Esophagus muscularis mucosa (tissue), 4 donors: ENCODE data around the gene ITM2C. TPM values are rescaled to one million over a fixed set of nuclear protein-coding genes. Genes with fewer than 3 reads are reported as not detected.

Source experiments
- DNase-seq: peaks from one replicate; pipeline ENCODE4 v3.0.0-alpha.2; 2017; ENCODE audit errors: extremely low spot score
- H3K27ac ChIP-seq, 4 donors: fragments of 200-600 bp; sonication (generic); replicated peaks in 1 of 4; 1 replicate in 3 of 4; 2 replicates in 1 of 4; pipeline ENCODE4 v1.5.1; 2016 to 2019; ENCODE audit warnings: mild to moderate bottlenecking in 1 of 4
- H3K27me3 ChIP-seq, 4 donors: fragments of 200-600 bp; sonication (generic); one replicate each; pipeline versions ENCODE4 v1.5.1 to v1.6.0; 2016 to 2019
- H3K36me3 ChIP-seq, 4 donors: fragments of 200-600 bp; sonication (generic); one replicate each; pipeline ENCODE4 v1.5.1; 2016 to 2019
- H3K4me1 ChIP-seq, 4 donors: fragments of 200-600 bp; sonication (generic); one replicate each; pipeline ENCODE4 v1.5.1; 2016 to 2019
- H3K4me3 ChIP-seq, 4 donors: fragments of 200-600 bp; sonication (generic); 1 replicate in 2 of 4; 2 replicates in 2 of 4; pipeline ENCODE4 v1.5.1; 2016 to 2019; ENCODE audit warnings: mild to moderate bottlenecking in 4 of 4, moderate library complexity in 1 of 4
- H3K9me3 ChIP-seq, 4 donors: fragments of 200-600 bp; sonication (generic); 1 replicate in 3 of 4; 2 replicates in 1 of 4; pipeline ENCODE4 v1.5.1; 2016 to 2019
- EP300 ChIP-seq: sonication (generic); formaldehyde crosslinking; IDR thresholded peaks from one replicate; pipeline ENCODE4 v1.6.1; 2017; ENCODE audit warnings: antibody characterized with exemption
- POLR2A ChIP-seq: fragments of 450-650 bp; IDR thresholded peaks from one replicate; pipeline ENCODE4 v1.6.1; 2017; ENCODE audit warnings: antibody characterized with exemption, moderate library complexity, mild to moderate bottlenecking, low read depth
- POLR2AphosphoS5 ChIP-seq, 2 donors: sonication (generic); formaldehyde crosslinking; IDR thresholded peaks; one replicate each; pipeline ENCODE4 v1.6.1; 2017; ENCODE audit warnings: antibody characterized with exemption in 2 of 2
- WGBS: methylation state at CpG from one replicate; pipeline ENCODE4 v1.1.5; 2018; 5-methylcytosine and 5-hydroxymethylcytosine counted together
- intact Hi-C: fragments of 100-400 bp; cut with DNase I; formaldehyde crosslinking; loops from one replicate; pipeline ENCODE4 v1.15.1; 2023
- total RNA-seq, 4 donors: library from RNA; depleted of rRNA; stranded (reverse); fragments of >200 nt; gene quantifications; one replicate each; pipeline versions ENCODE4 v1.1.0 to v1.2.1, GENCODE V29; 2016
- TF ChIP-seq, protein P1 (sequence below), 3 experiments: fragments of 200-600 bp in 2 of 3; fragments of 450-650 bp in 1 of 3; sonication (generic) in 2 of 3; IDR thresholded peaks; one replicate each; pipeline ENCODE4 v1.5.1; 2017 to 2019; ENCODE audit warnings: antibody characterized with exemption in 3 of 3, mild to moderate bottlenecking in 2 of 3, moderate library complexity in 1 of 3

Gene ITM2C
- total RNA-seq, 4 donors from 2014 or later = 84.0 to 145 (median 101) TPM

DNA sequence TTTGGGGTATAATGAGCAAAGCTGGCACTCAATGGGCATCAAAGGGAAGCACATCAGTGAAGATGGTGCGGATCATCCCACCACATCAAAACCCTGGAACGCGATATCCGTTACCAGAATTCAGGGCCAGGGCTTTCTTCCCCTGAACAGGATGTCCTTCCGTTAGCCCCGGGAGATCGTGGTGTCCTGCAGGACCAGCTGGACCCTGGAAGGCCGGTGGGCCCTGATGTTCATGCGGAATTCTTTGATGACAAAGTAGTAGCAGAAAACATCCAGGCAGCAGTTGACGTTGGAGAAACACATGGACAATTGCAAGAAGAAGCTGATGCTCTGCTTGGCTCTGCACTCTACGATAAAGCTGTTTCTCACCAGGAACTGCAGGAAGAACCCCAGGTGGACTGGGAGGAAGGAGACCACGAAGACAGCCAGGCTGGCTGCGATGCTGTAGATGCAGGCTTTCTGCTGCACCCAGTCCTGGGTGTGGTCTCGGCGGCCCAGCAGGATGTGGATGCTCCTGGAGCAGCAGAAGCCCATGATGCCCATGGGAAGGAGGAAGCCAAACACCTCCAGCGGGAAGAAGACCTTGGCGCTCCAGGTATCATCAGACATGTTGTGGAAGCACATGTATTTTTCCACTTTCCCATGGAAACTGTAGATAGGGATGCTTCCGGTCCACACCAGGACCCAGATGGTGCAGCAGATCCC lies 45.3 kb downstream of the ITM2C start:
- no peak for DNase-seq
- Histone ChIP-seq H3K4me1 (peaks cover 0 to 5% (median 0%) of the 10 kb centered on the region in 4 donors), H3K36me3 (no peaks in the 10 kb centered on the region), H3K27me3 (peaks cover 0 to 5% (median 0%) of the 10 kb centered on the region in 4 donors), H3K9me3 (no peaks in the 10 kb centered on the region), H3K4me3 (no peak overlapping the region), H3K27ac (no peak overlapping the region)
- TF ChIP-seq EP300 = no peak
- TF ChIP-seq POLR2AphosphoS5 (IDR thresholded peaks at IDR 0.05) = no peak
- TF ChIP-seq, protein P1, sequence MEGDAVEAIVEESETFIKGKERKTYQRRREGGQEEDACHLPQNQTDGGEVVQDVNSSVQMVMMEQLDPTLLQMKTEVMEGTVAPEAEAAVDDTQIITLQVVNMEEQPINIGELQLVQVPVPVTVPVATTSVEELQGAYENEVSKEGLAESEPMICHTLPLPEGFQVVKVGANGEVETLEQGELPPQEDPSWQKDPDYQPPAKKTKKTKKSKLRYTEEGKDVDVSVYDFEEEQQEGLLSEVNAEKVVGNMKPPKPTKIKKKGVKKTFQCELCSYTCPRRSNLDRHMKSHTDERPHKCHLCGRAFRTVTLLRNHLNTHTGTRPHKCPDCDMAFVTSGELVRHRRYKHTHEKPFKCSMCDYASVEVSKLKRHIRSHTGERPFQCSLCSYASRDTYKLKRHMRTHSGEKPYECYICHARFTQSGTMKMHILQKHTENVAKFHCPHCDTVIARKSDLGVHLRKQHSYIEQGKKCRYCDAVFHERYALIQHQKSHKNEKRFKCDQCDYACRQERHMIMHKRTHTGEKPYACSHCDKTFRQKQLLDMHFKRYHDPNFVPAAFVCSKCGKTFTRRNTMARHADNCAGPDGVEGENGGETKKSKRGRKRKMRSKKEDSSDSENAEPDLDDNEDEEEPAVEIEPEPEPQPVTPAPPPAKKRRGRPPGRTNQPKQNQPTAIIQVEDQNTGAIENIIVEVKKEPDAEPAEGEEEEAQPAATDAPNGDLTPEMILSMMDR (IDR thresholded peaks at IDR 0.05) = no peak
- no peak for TF ChIP-seq POLR2A
- intact Hi-C loops = no loop called here
- 95% methylated on average over 10 of the region's 18 CpGs for WGBS

DNA sequence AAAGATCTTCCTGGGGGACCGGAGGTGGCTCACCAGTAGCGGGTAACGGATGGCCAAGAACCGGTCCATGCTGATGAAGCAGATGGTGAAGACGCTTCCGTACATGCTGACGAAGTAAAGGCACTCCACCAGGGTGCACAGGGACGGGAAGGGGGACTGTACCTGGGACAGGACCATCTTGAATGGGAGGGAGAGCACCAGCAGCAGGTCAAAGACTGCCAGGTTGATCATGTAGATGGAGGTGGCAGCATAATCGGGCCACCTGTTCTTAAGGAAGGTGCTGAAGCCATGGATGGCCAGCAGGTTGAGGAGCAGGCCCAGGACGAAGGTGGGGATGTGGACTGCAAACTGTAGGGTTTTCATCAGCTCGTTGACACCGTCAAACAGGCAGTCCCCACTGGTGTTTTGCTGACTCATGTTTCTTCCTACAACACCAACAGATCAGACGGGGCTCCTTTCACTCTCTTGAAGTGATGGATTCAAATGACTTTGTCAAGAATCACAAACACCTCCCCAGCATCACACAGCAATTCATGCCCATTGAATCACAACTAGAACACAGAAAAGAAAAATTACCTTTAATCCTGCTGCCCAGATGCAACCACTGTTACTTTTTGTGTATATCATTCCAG lies 45.9 kb downstream of the ITM2C start:
- peaks cover 0 to 10% (median 0%) of the 10 kb centered on the region in 4 donors for H3K27me3 ChIP-seq
- no peak overlapping the region for H3K27ac ChIP-seq
- intact Hi-C loops = no loop called here
- TF ChIP-seq EP300 = no peak
- TF ChIP-seq POLR2AphosphoS5 (IDR thresholded peaks at IDR 0.05) = no peak
- TF ChIP-seq, protein P1 (IDR thresholded peaks at IDR 0.05) = no peak
- TF ChIP-seq POLR2A = no peak
- H3K4me1 ChIP-seq = peaks cover 0 to 5% (median 0%) of the 10 kb centered on the region in 4 donors
- WGBS = 86% methylated on average over 13 of the region's 13 CpGs
- DNase-seq = no peak
- no peak overlapping the region for H3K4me3 ChIP-seq
- H3K9me3 ChIP-seq = no peaks in the 10 kb centered on the region
- no peaks in the 10 kb centered on the region for H3K36me3 ChIP-seq

DNA sequence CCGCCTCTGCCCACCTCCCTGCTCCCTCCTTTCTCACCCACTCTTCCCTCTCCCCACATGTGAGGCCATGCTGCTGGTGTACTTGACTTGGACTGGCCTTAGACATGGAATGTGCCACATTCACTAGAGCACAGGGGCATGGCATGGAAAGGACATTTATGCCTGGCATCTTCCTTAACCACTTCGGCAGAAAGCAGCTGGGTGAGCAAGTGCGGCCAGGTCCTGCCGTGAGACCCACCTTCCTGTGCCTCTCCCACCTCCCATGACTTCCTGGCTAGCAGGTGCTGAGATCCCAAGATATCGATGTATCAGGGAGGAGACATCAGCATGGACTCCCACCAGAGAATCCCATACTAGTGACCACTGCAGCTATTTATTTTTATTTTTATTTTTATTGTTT lies 47.3 kb downstream of the ITM2C start:
- WGBS = 86% methylated on average over 5 of the region's 5 CpGs

DNA sequence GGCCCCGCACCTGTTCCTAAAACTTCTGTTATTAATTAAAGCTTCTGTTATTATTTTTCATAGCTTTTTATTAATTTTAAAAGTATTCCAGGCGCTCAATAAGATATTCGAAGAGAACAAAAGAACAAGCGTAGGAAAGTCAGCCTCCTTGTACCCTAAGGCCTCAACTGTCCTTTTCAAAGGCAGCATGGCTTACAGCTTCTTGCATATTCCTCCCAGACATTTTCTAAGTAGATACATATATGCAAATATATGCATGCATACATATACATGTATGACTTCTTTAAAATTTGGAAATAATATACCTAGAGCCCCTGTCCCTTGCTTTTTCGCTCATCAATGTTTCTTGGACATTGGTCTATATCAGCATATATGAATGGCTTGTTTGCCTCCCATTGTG lies 48.0 kb downstream of the ITM2C start:
- peaks cover 0 to 5% (median 0%) of the 10 kb centered on the region in 4 donors for H3K4me1 ChIP-seq
- WGBS = 95% methylated on average over 5 of the region's 5 CpGs
- peaks cover 0 to 10% (median 0%) of the 10 kb centered on the region in 4 donors for H3K27me3 ChIP-seq
- intact Hi-C loops = loop anchor here (2.0 kb wide), 2 partner anchors 48 to 64 kb away; partner anchors contain the start of gene ITM2C
- H3K36me3 ChIP-seq = no peaks in the 10 kb centered on the region
- no peak overlapping the region for H3K4me3 ChIP-seq
- no peak for DNase-seq
- TF ChIP-seq, protein P1 (IDR thresholded peaks at IDR 0.05) = no peak
- TF ChIP-seq EP300 (no peak), POLR2A (no peak), POLR2AphosphoS5 (IDR thresholded peaks at IDR 0.05) (no peak)
- H3K9me3 ChIP-seq = no peaks in the 10 kb centered on the region
- H3K27ac ChIP-seq = no peak overlapping the region

More for the DNA sequence above, 47.3 kb downstream of the ITM2C start:
- no peak for DNase-seq
- peaks cover 0 to 5% (median 0%) of the 10 kb centered on the region in 4 donors for H3K4me1 ChIP-seq
- H3K9me3 ChIP-seq = no peaks in the 10 kb centered on the region
- TF ChIP-seq, protein P1 (IDR thresholded peaks at IDR 0.05) = no peak
- TF ChIP-seq POLR2A (no peak), EP300 (no peak), POLR2AphosphoS5 (IDR thresholded peaks at IDR 0.05) (no peak)
- peaks cover 0 to 10% (median 0%) of the 10 kb centered on the region in 4 donors for H3K27me3 ChIP-seq
- H3K4me3 ChIP-seq = no peak overlapping the region
- H3K27ac ChIP-seq = no peak overlapping the region
- intact Hi-C loops = loop anchor here (2.0 kb wide), 2 partner anchors 47 to 63 kb away; partner anchors contain the start of gene ITM2C
- H3K36me3 ChIP-seq = no peaks in the 10 kb centered on the region
